ENCODE measurements around the gene CYSTM1. TPM values are rescaled to one million over a fixed set of nuclear protein-coding genes. Genes with fewer than 3 reads are reported as not detected.

The CYSTM1 gene
- total RNA-seq, 2 experiments from 2014 or later, result 15.8 to 18.5 TPM

- Mint-ChIP-seq H3K36me3 (ENCODE audit: low read depth) (no peaks in the 10 kb centered on the region), H3K27ac (no peak overlapping the region), H3K4me1 (ENCODE audit: low read depth) (peaks cover 5% of the 10 kb centered on the region), H3K4me3 (peak overlapping the region; percentile 49), H3K27me3 (no peaks in the 10 kb centered on the region), H3K9me3 (no peaks in the 10 kb centered on the region)
- intact Hi-C loops (cut with micrococcal nuclease), result loop anchor here (1.0 to 5.0 kb wide), 2 partner anchors 84 to 365 kb away; no protein-coding TSS in a partner anchor
- peak; percentile 78 for TF ChIP-seq CTCF (IDR thresholded peaks at IDR 0.05)
- DNase-seq (peak; percentile 92), ATAC-seq (peak; percentile 100)
- ChIA-PET CTCF (interaction anchor here (0.8 to 1.7 kb wide), 8 partner anchors 13 to 93 kb away, joined by 3 to 17 read pairs (median 3); no protein-coding TSS in a partner anchor), POLR2A (no interaction called here)
These were observed 17.8 kb upstream of the CYSTM1 start for GRCh38 chr5:140157032-140157781.

GRCh38 chr5:140159014-140159927, 15.7 kb upstream of the CYSTM1 start:
- ATAC-seq (no peak), DNase-seq (no peak)
- Mint-ChIP-seq H3K4me3 (no peak overlapping the region), H3K9me3 (no peaks in the 10 kb centered on the region), H3K4me1 (ENCODE audit: low read depth) (peaks cover 5% of the 10 kb centered on the region), H3K27me3 (no peaks in the 10 kb centered on the region), H3K27ac (no peak overlapping the region), H3K36me3 (ENCODE audit: low read depth) (no peaks in the 10 kb centered on the region)
- intact Hi-C loops (cut with micrococcal nuclease), result loop anchor here (5.0 kb wide), 1 partner anchor 367 kb away; no protein-coding TSS in a partner anchor
- CTCF ChIA-PET, result interaction anchor here (0.9 to 4.5 kb wide), 6 partner anchors 15 to 190 kb away, joined by 3 to 28 read pairs (median 4); no protein-coding TSS in a partner anchor
- TF ChIP-seq CTCF (IDR thresholded peaks at IDR 0.05), result no peak
- POLR2A ChIA-PET, result interaction anchor here (1.1 to 1.3 kb wide), 2 partner anchors 16 to 18 kb away, joined by 3 to 5 read pairs; partner anchors contain the start of gene CYSTM1

GRCh38 chr5:140162275-140162674, 12.7 kb upstream of the CYSTM1 start:
- H3K4me1 Mint-ChIP-seq (ENCODE audit: low read depth), result no peaks in the 10 kb centered on the region
- DNase-seq (no peak), ATAC-seq (no peak)
- CTCF ChIA-PET, result interaction anchor here (1.9 to 4.5 kb wide), 2 partner anchors 18 to 193 kb away, joined by 7 to 28 read pairs; no protein-coding TSS in a partner anchor
- no peak overlapping the region for H3K4me3 Mint-ChIP-seq
- no peaks in the 10 kb centered on the region for H3K27me3 Mint-ChIP-seq
- no peak overlapping the region for H3K27ac Mint-ChIP-seq
- H3K36me3 Mint-ChIP-seq (ENCODE audit: low read depth), result no peaks in the 10 kb centered on the region
- TF ChIP-seq CTCF (IDR thresholded peaks at IDR 0.05), result no peak
- intact Hi-C loops (cut with micrococcal nuclease), result no loop called here
- no peaks in the 10 kb centered on the region for H3K9me3 Mint-ChIP-seq
- POLR2A ChIA-PET, result no interaction called here

GRCh38 chr5:140162781-140163180, 12.2 kb upstream of the CYSTM1 start:
- H3K27me3 Mint-ChIP-seq, result no peaks in the 10 kb centered on the region
- no peak for DNase-seq
- no peak overlapping the region for H3K27ac Mint-ChIP-seq
- H3K9me3 Mint-ChIP-seq, result no peaks in the 10 kb centered on the region
- intact Hi-C loops (cut with micrococcal nuclease), result no loop called here
- H3K36me3 Mint-ChIP-seq (ENCODE audit: low read depth), result no peaks in the 10 kb centered on the region
- CTCF ChIA-PET, result interaction anchor here (1.9 to 4.5 kb wide), 2 partner anchors 19 to 194 kb away, joined by 7 to 28 read pairs; no protein-coding TSS in a partner anchor
- H3K4me1 Mint-ChIP-seq (ENCODE audit: low read depth), result no peaks in the 10 kb centered on the region
- POLR2A ChIA-PET, result no interaction called here
- H3K4me3 Mint-ChIP-seq, result no peak overlapping the region
- no peak for ATAC-seq
- TF ChIP-seq CTCF (IDR thresholded peaks at IDR 0.05), result no peak
